ENCODE data around the gene CEP57L1.

GRCh38 chr6:109079981-109080380 lies 15.3 kb upstream of the CEP57L1 start:
- TF ChIP-seq POLR2A (IDR thresholded peaks at IDR 0.05): no peak
- TF ChIP-seq CTCF (IDR thresholded peaks at IDR 0.05): no peak

Measured in adrenal gland (tissue), 5 donors.